H1 (cell line): ENCODE results near the gene ARHGAP26. TPM values are rescaled to one million over a fixed set of nuclear protein-coding genes. Genes with fewer than 3 reads are reported as not detected.
A peak's percentile ranks its signal among the peaks of the same experiment; 100 is the strongest.

Experiments
- CTCF ChIA-PET: fragments of 300-600 bp; sonication (Branson Sonifier 250); formaldehyde crosslinking; loops from one replicate; lab custom pipeline; 2021; ENCODE audit not compliant: partially characterized antibody; lab: Charles Lee
- POLR2A ChIA-PET: fragments of 300-600 bp; sonication (Branson Sonifier 250); formaldehyde crosslinking; loops from one replicate; lab custom pipeline; 2021; ENCODE audit warnings: inconsistent platforms; ENCODE audit not compliant: partially characterized antibody; lab: Charles Lee
- DNase-seq, 2 experiments: peaks; one replicate each; pipeline versions ENCODE4 v3.0.0 to v3.0.0-alpha.2; 2010 to 2022; ENCODE audit warnings: low spot score in 2 of 2, low read depth in 1 of 2, mixed read lengths in 1 of 2
- FAIRE-seq: peaks from 2 replicates; lab custom pipeline; 2011; peaks lifted over from hg19 to GRCh38; lab: Jason Lieb, UNC
- H2AFZ ChIP-seq: 2 replicates; pipeline ENCODE4 v1.8.1; 2012; ENCODE audit warnings: low read length, inconsistent platforms
- H2AK5ac ChIP-seq: 2 replicates; pipeline ENCODE4 v1.6.1; 2013; ENCODE audit warnings: low read depth, low read length
- H2BK120ac ChIP-seq: replicated peaks from 2 replicates; pipeline ENCODE3; 2013; ENCODE audit warnings: low read depth, low read length, inconsistent platforms
- H2BK12ac ChIP-seq: 2 replicates; pipeline ENCODE4 v1.6.1; 2013; ENCODE audit warnings: low read depth, low read length
- H2BK15ac ChIP-seq: 2 replicates; pipeline ENCODE4 v1.6.1; 2013; ENCODE audit warnings: low read length
- H2BK20ac ChIP-seq: 2 replicates; pipeline ENCODE4 v1.6.1; 2013; ENCODE audit warnings: low read length
- H2BK5ac ChIP-seq: 2 replicates; pipeline ENCODE4 v1.6.1; 2013; ENCODE audit warnings: low read depth, low read length
- H3K14ac ChIP-seq: 2 replicates; pipeline ENCODE4 v1.6.1; 2013; ENCODE audit warnings: inconsistent platforms; ENCODE audit not compliant: insufficient read length
- H3K18ac ChIP-seq: 2 replicates; pipeline ENCODE4 v1.6.1; 2013; ENCODE audit warnings: low read length; ENCODE audit errors: extremely low read depth
- H3K23ac ChIP-seq: 2 replicates; pipeline ENCODE4 v1.6.1; 2013; ENCODE audit warnings: inconsistent platforms; ENCODE audit not compliant: insufficient read length
- H3K23me2 ChIP-seq: 2 replicates; pipeline ENCODE4 v1.6.1; 2013; ENCODE audit warnings: low read depth, low read length
- H3K27ac ChIP-seq: 2 replicates; pipeline ENCODE4 v1.6.1; 2011; ENCODE audit warnings: low read depth, low read length, inconsistent platforms
- H3K27me3 ChIP-seq, 4 experiments: replicated peaks in 1 of 4; 1 replicate in 1 of 4; 2 replicates in 3 of 4; pipeline versions ENCODE4 v1.6.1 to v1.8.1; 2011 to 2013; ENCODE audit warnings: low read length in 3 of 4, mild to moderate bottlenecking in 3 of 4, inconsistent platforms in 2 of 4, mixed read lengths in 2 of 4, moderate library complexity in 1 of 4; ENCODE audit not compliant: control insufficient read depth in 3 of 4, insufficient read depth in 3 of 4; ENCODE audit errors: extremely low read depth in 1 of 4
- H3K36me3 ChIP-seq, 4 experiments: 2 replicates each; pipeline versions ENCODE4 v1.6.1 to v1.8.1; 2011 to 2013; ENCODE audit warnings: mild to moderate bottlenecking in 4 of 4, low read length in 3 of 4, moderate library complexity in 2 of 4, control low read depth in 1 of 4, inconsistent platforms in 1 of 4; ENCODE audit not compliant: insufficient read depth in 4 of 4, control insufficient read depth in 2 of 4
- H3K4ac ChIP-seq: replicated peaks from 2 replicates; pipeline ENCODE3; 2013; ENCODE audit warnings: low read length, low read depth, mixed read lengths, inconsistent platforms; ENCODE audit not compliant: insufficient read length
- H3K4me1 ChIP-seq, 4 experiments: replicated peaks in 1 of 4; 1 replicate in 1 of 4; 2 replicates in 3 of 4; pipeline versions ENCODE4 v1.6.1 to v1.8.1; 2011 to 2013; ENCODE audit warnings: low read length in 3 of 4, inconsistent platforms in 2 of 4, mixed read lengths in 1 of 4; ENCODE audit not compliant: insufficient read depth in 4 of 4, control insufficient read depth in 3 of 4
- H3K4me2 ChIP-seq, 2 experiments: 2 replicates each; pipeline versions ENCODE4 v1.6.1 to v1.8.1; 2011 to 2013; ENCODE audit warnings: low read depth in 2 of 2, low read length in 2 of 2, control low read depth in 1 of 2, inconsistent platforms in 1 of 2, mild to moderate bottlenecking in 1 of 2; ENCODE audit not compliant: insufficient read depth in 1 of 2
- H3K4me3 ChIP-seq, 4 experiments: fragments of 200-600, 300-600 bp in 1 of 4; sonication (generic), shearing (Covaris generic), sonication (Bioruptor Twin) in 1 of 4; 2 replicates each; pipeline versions ENCODE4 v1.5.1 to v1.8.1; 2011 to 2016; ENCODE audit warnings: low read length in 4 of 4, low read depth in 3 of 4, control low read depth in 2 of 4, inconsistent platforms in 2 of 4, mild to moderate bottlenecking in 2 of 4, mixed read lengths in 1 of 4, moderate library complexity in 1 of 4; ENCODE audit not compliant: insufficient read depth in 2 of 4; ENCODE audit errors: extremely low read depth in 1 of 4
- H3K56ac ChIP-seq: replicated peaks from 2 replicates; pipeline ENCODE3; 2013; ENCODE audit warnings: low read depth, mild to moderate bottlenecking, mixed read lengths, low read length, inconsistent platforms; ENCODE audit not compliant: insufficient read length
- H3K79me1 ChIP-seq: 2 replicates; pipeline ENCODE4 v1.6.1; 2013; ENCODE audit warnings: low read depth, low read length, control low read depth
- H3K79me2 ChIP-seq, 2 experiments: 2 replicates each; pipeline versions ENCODE4 v1.6.1 to v1.8.1; 2012 to 2013; ENCODE audit warnings: low read length in 2 of 2, mild to moderate bottlenecking in 2 of 2, inconsistent platforms in 1 of 2; ENCODE audit not compliant: insufficient read depth in 2 of 2, control insufficient read depth in 1 of 2
- H3K9ac ChIP-seq, 4 experiments: replicated peaks in 1 of 4; 1 replicate in 1 of 4; 2 replicates in 3 of 4; pipeline versions ENCODE4 v1.6.1 to v1.8.1; 2011 to 2013; ENCODE audit warnings: low read depth in 3 of 4, low read length in 3 of 4, control low read depth in 2 of 4, mild to moderate bottlenecking in 2 of 4, moderate library complexity in 2 of 4, inconsistent platforms in 1 of 4; ENCODE audit errors: extremely low read depth in 1 of 4
- H3K9me3 ChIP-seq, 2 experiments: 2 replicates each; pipeline versions ENCODE4 v1.6.1 to v1.8.1; 2012 to 2013; ENCODE audit warnings: mild to moderate bottlenecking in 2 of 2, moderate library complexity in 2 of 2, control low read depth in 1 of 2, inconsistent platforms in 1 of 2, low read depth in 1 of 2, low read length in 1 of 2, mixed read lengths in 1 of 2; ENCODE audit not compliant: insufficient read depth in 2 of 2
- H4K20me1 ChIP-seq, 2 experiments: replicated peaks in 1 of 2; 2 replicates each; pipeline versions ENCODE3 to v1.8.1; 2011 to 2013; ENCODE audit warnings: inconsistent platforms in 2 of 2, low read length in 2 of 2, mild to moderate bottlenecking in 1 of 2; ENCODE audit not compliant: insufficient read depth in 2 of 2, control insufficient read depth in 1 of 2
- H4K5ac ChIP-seq: 2 replicates; pipeline ENCODE4 v1.6.1; 2013; ENCODE audit warnings: low read length, low read depth, mixed read lengths, inconsistent platforms; ENCODE audit not compliant: insufficient read length
- H4K8ac ChIP-seq: 2 replicates; pipeline ENCODE4 v1.8.0; 2013; ENCODE audit warnings: mild to moderate bottlenecking, moderate library complexity, low read length, inconsistent platforms; ENCODE audit not compliant: insufficient read depth; ENCODE audit errors: extremely low read depth
- H4K91ac ChIP-seq: replicated peaks from 2 replicates; pipeline ENCODE3; 2013; ENCODE audit warnings: low read length, mixed read lengths, inconsistent platforms; ENCODE audit not compliant: insufficient read length
- ASH2L ChIP-seq: fragments of 200-600, 300-600 bp; sonication (generic); IDR thresholded peaks from one replicate; pipeline ENCODE4 v1.7.1; 2017; ENCODE audit warnings: low read length
- NANOG ChIP-seq: IDR thresholded peaks from 2 replicates; pipeline ENCODE4 v1.6.1; 2011; ENCODE audit warnings: low read length, low read depth, mild to moderate bottlenecking, inconsistent platforms; ENCODE audit not compliant: insufficient read depth, poor library complexity, severe bottlenecking
- RFX5 ChIP-seq: IDR thresholded peaks from 2 replicates; pipeline ENCODE4 v1.6.1; 2011; ENCODE audit warnings: low read depth, low read length, improper control_type of control experiment, borderline replicate concordance
- SUZ12 ChIP-seq: fragments of 200-600 bp; sonication (generic); IDR thresholded peaks from 2 replicates; pipeline ENCODE4 v1.6.1; 2012; ENCODE audit warnings: mild to moderate bottlenecking, inconsistent platforms, low read length, moderate library complexity, mixed read lengths
- TAF1 ChIP-seq: IDR thresholded peaks from 2 replicates; pipeline ENCODE4 v1.6.1; 2011; ENCODE audit warnings: mild to moderate bottlenecking, low read depth, low read length
- TBP ChIP-seq: IDR thresholded peaks from 2 replicates; pipeline ENCODE4 v1.6.1; 2011; ENCODE audit warnings: low read depth, low read length, improper control_type of control experiment
- TEAD4 ChIP-seq: IDR thresholded peaks from 2 replicates; pipeline ENCODE4 v1.6.1; 2012; ENCODE audit warnings: low read depth, low read length, inconsistent platforms, mixed read lengths
- WGBS, 2 experiments: shearing (Covaris generic) in 1 of 2; methylation state at CpG; one replicate each; pipeline versions ENCODE4 v1.1.6 to v1.1.7; 2013 to 2015; ENCODE audit warnings: low lambda C conversion rate in 2 of 2, mixed read lengths in 2 of 2, inconsistent platforms in 1 of 2, low coverage in 1 of 2, missing lambda C conversion rate in 1 of 2; ENCODE audit not compliant: insufficient replicate concordance in 2 of 2, insufficient coverage in 1 of 2, insufficient read length in 1 of 2; ENCODE audit errors: extremely low coverage in 1 of 2, missing lambda C conversion rate in 1 of 2; 5-methylcytosine and 5-hydroxymethylcytosine counted together
- polyA plus RNA-seq, 7 experiments: library from polyadenylated mRNA; depleted of rRNA in 3 of 7; stranded (reverse) in 5 of 7; unstranded in 2 of 7; fragments of >200 nt in 5 of 7; fragments of 200-250 nt in 2 of 7; gene quantifications; 1 replicate in 5 of 7; 2 replicates in 1 of 7; 4 replicates in 1 of 7; pipeline versions ENCODE4 v1.2.1 to v1.2.3, GENCODE V29; 2011 to 2013; ENCODE audit warnings: missing spikeins in 2 of 7, mixed read lengths in 2 of 7
- total RNA-seq: library from RNA; stranded (reverse); fragmentation: NEBNext Ultra II Directional; extraction: Animal tissue kit (Norgen Biotek cat#: 25700); gene quantifications from 2 replicates; pipeline ENCODE4 v1.2.1, GENCODE V29; 2021
- TF ChIP-seq, protein P1 (sequence below): IDR thresholded peaks from 2 replicates; pipeline ENCODE4 v1.6.1; 2011; ENCODE audit warnings: low read length, improper control_type of control experiment

Gene ARHGAP26
- total and polyA plus RNA-seq, 2 of the 8 experiments (the other 6 are each of a cell fraction or from before 2014, with no cell fraction given): 7.1 to 24.8 TPM

DNA sequence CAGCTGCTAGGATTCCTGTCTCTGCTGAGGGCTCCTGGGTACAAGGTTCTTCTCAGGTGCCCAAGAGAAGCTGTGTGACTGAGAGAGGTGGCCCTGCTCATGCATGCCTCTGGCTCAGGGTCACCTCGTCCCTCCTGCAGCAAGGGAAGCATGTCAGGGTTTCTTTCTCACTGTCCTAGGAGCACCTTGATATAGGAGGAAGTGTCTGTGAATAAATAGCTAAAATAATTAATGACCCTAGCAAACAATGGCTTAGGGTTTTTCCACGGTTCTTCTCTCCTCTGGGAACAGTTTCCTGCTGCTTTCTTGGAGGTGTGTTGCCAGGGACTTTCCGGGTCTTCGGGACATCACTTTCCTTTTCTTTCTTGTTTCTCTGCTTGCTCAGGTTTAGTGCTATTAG, 87.2 kb downstream of the ARHGAP26 start:
- Histone ChIP-seq H3K4me2 (no peak overlapping the region), H2BK5ac (0 out of 2 replicates have a peak overlapping the region, but pooled peaks have one; percentile 32), H2BK20ac (no peak overlapping the region), H3K27ac (no peak overlapping the region), H3K56ac (no peak overlapping the region), H3K4me3 (peak overlapping the region in 1 of 4 experiments; percentile 7; a peak in 1 of 8 replicates), H3K23me2 (no peaks in the 10 kb centered on the region; the same call in 1 of the 2 replicates), H3K9me3 (no peaks in the 10 kb centered on the region), H2BK12ac (no peak overlapping the region), H2BK15ac (no peak overlapping the region), H3K23ac (no peak overlapping the region), H2AK5ac (peak overlapping the region; percentile 55; the same call in 1 of the 2 replicates), H4K5ac (no peak overlapping the region), H2BK120ac (no peak overlapping the region), H4K91ac (peak overlapping the region; percentile 28), H3K18ac (no peak overlapping the region), H3K36me3 (no peaks in the 10 kb centered on the region), H4K20me1 (no peaks in the 10 kb centered on the region), H3K9ac (no peak overlapping the region), H3K4ac (no peak overlapping the region), H3K4me1 (peaks cover 6 to 17% (median 10%) of the 10 kb centered on the region in 4 experiments; a peak in 5 of 7 replicates), H4K8ac (no peak overlapping the region), H2AFZ (no peak overlapping the region), H3K14ac (no peak overlapping the region), H3K79me1 (peaks cover 5% of the 10 kb centered on the region; the same call in 1 of the 2 replicates), H3K27me3 (no peaks in the 10 kb centered on the region), H3K79me2 (peaks cover 0 to 54% of the 10 kb centered on the region in 2 experiments; a peak in 2 of 4 replicates)
- ChIA-PET CTCF (interaction anchor here (0.8 to 1.2 kb wide), 4 partner anchors 10 to 157 kb away, joined by 3 to 8 read pairs (median 5); no protein-coding TSS in a partner anchor), POLR2A (interaction anchor here (1.5 kb wide), 1 partner anchor 71 kb away, joined by 3 read pairs; no protein-coding TSS in a partner anchor)
- DNase-seq (no peak), FAIRE-seq (peak; percentile 52)
- WGBS, 2 experiments: 72% methylated on average over 4 of the region's 4 CpGs; no CpG with 5 or more reads in 1 of the 2 experiments
- TF ChIP-seq RFX5: no peak
- TF ChIP-seq, protein P1, sequence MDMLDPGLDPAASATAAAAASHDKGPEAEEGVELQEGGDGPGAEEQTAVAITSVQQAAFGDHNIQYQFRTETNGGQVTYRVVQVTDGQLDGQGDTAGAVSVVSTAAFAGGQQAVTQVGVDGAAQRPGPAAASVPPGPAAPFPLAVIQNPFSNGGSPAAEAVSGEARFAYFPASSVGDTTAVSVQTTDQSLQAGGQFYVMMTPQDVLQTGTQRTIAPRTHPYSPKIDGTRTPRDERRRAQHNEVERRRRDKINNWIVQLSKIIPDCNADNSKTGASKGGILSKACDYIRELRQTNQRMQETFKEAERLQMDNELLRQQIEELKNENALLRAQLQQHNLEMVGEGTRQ: no peak
- TF ChIP-seq ASH2L: no peak
- TF ChIP-seq TAF1: no peak
- no peak for TF ChIP-seq NANOG
- TF ChIP-seq SUZ12: no peak
- TF ChIP-seq TEAD4: no peak
- TF ChIP-seq TBP: no peak
